Activated T-helper 1 cell treated with Interleukin-2 at 50 U/mL for 16 hours (primary cell): ENCODE measurements around the gene ANKS1B.

Source experiments
- DNase-seq: peaks from one replicate; pipeline ENCODE4 v3.0.0-alpha.2; 2020; ENCODE audit warnings: low read depth

ANKS1B gene

DNA sequence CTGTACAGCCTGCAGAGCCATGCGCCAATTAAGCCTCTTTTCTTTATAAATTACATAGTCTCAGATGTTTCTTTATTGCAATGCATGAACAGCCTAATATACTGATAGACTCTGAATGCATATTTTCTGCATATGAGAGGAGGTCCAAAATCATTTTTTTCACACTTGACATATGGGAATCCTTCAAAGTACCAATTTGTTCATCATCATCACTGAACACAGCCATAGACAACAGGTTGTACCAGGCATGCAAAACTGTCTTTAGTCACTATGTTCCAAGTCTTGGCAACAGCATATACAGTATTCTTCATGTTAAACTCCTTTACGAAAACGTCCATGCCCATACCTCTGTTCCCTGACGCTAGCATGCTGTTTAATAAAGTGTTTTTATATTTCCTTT lies 807.9 kb downstream of the ANKS1B start:
- DNase-seq, result no peak

- no peak for DNase-seq
Measured at GRCh38 chr12:99170461-99170860, 814.3 kb downstream of the ANKS1B start.

DNA sequence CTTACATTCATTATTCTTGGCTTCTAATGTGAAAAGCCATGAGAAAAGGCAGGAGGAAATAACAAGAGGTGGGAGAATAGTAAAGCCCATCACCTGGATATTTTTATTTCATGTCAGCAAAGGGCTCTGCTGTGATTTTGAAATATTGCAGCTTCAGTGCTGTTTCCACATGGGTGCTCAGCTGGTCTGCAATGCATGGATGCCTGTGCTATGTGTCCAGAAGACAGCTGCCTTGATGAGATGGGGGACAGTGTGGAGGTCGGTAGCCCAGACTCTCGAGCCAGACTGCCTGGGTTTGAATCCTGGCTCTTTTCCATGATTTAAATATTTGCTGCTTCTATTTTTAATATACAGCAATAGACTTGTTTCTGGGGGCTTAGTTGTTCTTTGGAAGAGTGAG lies 814.7 kb downstream of the ANKS1B start:
- no peak for DNase-seq

- DNase-seq, result no peak
Measured at GRCh38 chr12:99157946-99158345, 826.8 kb downstream of the ANKS1B start.

GRCh38 chr12:99154983-99155336 lies 829.8 kb downstream of the ANKS1B start:
- DNase-seq, result no peak

- DNase-seq, result no peak
Measured at GRCh38 chr12:99154216-99154982, 830.3 kb downstream of the ANKS1B start.

- no peak for DNase-seq
Measured at GRCh38 chr12:99153293-99153692, 831.4 kb downstream of the ANKS1B start.

- no peak for DNase-seq
Measured at GRCh38 chr12:99152337-99152736, 832.4 kb downstream of the ANKS1B start.

GRCh38 chr12:99151744-99152143 lies 833.0 kb downstream of the ANKS1B start:
- no peak for DNase-seq

GRCh38 chr12:99147130-99147529 lies 837.6 kb downstream of the ANKS1B start:
- DNase-seq, result no peak

GRCh38 chr12:99146730-99147129 lies 838.0 kb downstream of the ANKS1B start:
- no peak for DNase-seq

GRCh38 chr12:99146185-99146584 lies 838.6 kb downstream of the ANKS1B start:
- DNase-seq, result no peak

GRCh38 chr12:99142651-99143050 lies 842.1 kb downstream of the ANKS1B start:
- DNase-seq, result no peak

GRCh38 chr12:99140017-99140720 lies 844.6 kb downstream of the ANKS1B start:
- DNase-seq, result no peak

DNA sequence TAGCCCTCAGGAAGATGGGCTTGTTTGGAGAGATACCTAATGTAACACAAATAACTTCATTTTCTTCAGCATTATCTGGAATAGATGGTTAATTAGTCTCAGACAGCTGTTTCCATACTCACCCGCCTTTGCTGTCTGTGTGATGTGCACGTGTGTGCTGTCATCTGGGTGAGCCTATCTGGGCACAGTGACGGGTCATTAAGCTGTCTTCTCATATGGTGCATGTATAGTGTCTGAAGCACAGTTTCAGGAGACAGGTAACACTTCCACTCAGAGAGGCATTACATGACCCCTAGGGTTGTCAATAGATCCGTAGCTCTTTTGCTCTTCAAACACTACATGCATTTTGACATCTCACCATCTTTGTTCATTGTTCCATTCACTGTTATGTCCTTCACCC lies 846.3 kb downstream of the ANKS1B start:
- DNase-seq, result no peak

- no peak for DNase-seq
Measured at GRCh38 chr12:99137124-99137855, 847.4 kb downstream of the ANKS1B start.

DNA sequence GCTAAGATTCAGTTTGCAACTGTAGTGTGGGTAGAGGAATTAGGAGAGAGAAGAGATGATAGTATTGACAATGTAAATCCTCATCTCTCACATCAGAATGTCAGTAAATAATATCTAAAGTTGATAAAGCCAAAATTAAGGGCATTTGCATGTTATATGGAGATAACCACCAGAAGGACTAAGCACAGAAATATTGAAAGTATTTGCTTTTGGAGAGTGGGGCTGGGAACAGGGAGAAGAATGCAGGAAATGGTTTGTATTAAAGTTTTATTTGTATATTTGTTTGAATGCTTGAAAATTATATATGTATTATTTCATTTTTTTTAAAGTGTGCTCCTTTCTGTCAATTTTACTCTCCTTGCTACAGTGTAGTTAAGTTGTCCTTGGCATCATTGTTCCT lies 848.2 kb downstream of the ANKS1B start:
- DNase-seq, result no peak

GRCh38 chr12:99135376-99135775 lies 849.4 kb downstream of the ANKS1B start:
- no peak for DNase-seq

DNA sequence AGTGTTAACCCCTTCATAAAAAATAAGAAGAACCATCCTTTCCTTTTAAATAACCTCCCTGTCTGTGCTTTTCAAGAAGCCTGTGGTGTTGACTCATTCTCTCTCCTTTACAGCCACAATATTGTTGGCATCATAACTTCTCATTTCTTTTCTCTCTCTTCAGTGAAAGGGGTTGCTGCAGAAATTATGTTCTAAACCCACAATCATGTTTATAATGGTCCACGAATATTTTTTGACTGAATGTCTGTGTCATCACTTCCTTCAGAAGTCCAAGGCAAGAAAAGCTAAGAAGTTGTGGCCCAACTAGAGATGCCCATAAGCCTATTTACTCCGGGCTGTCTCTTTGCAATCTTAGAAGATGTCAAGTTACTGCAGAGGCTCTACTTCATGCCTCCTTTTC lies 851.3 kb downstream of the ANKS1B start:
- no peak for DNase-seq

DNA sequence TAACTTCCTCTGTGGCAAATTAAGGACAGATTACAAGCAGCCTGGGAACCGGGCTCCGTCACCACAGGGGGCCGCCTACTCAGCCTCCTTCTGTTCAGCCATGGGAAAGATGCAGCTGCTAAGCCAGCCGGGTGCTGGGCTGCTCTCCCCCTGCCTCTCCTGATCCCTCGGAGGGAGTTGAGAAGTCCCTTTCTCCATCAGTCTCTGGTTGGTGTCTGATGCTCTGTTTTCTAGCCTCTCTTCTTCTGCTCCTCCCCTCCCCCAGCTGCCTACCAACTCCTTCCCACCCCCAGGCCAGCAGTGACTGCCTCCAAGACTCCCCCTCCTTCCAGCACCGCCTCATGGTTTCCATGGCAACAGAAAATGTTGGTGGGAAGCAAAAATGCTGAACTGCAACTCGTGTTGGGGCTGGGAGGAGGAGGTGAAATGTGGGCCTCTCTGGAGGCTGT lies 853.0 kb downstream of the ANKS1B start:
- no peak for DNase-seq

DNA sequence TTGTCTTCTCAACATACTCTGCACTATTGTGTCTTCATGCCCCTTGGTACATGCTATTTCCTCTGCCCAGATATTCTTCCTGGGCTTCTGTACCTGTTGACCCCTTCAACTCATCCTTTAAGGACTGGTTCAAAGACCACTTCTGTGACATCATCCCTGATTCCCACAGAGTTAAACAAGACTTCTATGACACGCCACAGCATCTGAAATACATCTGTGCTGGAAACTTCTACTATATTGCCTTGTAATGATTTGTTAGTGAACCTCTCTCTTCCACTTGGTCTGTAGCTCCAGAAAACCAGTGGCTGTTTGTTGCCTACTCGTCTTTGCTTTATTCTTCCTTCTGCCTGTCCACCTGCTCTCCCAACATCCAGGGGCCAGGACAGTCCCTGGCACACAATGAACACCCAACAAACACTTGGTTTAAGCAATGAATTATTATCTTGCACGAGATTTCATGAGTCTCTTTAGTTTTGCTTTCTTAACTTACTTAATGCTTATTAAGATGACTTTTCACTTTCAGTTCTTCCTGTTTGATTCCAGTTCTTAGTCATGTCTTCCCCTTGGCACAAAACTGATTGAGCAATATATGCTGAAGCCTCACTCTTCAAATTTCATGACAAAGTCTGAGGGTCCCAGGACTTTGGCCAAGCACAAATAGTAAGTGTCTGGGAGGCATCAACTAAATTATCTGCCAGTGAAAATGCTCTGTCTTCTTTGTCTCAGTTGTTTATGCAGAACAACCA lies 853.8 kb downstream of the ANKS1B start:
- DNase-seq, result no peak

DNA sequence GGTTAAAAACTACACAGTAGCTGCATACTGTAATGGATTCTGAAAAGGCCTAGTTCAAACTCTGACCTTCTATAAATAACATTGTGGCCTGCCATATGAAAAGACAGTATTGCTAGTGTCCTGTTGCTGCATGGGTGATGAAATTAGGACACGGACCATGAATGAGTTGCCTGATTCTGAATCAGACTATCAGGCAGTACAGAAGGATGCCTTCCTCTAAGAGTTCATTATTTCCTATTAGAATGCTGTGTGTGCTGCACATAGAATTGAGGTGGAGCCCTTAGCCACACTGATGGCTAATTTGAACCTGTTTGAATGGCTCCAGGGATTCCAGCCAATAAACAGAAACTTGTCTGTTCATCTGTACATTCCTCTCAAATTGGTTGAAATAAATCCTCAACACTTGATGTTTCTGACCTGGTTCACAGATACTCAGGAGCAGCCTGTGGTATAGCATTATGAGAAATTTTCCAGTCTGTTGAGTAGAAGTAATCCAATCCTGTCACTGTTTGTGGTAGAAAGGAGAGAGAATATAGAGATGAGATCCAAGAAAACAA lies 856.4 kb downstream of the ANKS1B start:
- DNase-seq, result no peak
